ENCODE measurements around the gene NFATC2. TPM values are rescaled to one million over a fixed set of nuclear protein-coding genes. Genes with fewer than 3 reads are reported as not detected.

NFATC2 gene
- total RNA-seq, 2 experiments from 2014 or later = 15.7 to 17.4 TPM

DNA sequence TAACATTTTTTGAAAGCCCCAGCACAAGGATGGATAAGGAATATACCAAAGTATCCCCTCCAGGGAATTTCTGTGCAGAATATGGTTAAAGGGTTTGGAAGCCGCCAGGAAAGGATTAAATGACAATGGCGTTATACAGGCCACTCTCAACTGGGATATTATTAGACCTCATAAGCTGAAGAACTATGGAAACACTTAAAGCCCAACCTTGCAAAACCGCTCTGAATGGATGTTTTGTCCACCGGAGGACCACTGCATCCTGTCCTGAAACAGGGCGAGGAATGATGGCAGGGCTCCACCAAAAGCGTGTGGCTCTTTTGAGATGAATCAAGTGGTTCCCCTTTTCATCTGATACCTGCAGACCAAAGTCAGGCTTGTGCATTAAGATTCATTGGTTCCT, 32.4 kb downstream of the NFATC2 start:
- Mint-ChIP-seq H3K27ac (no peak overlapping the region), H3K27me3 (ENCODE audit: low read depth) (no peaks in the 10 kb centered on the region), H3K9me3 (no peaks in the 10 kb centered on the region), H3K4me1 (ENCODE audit: low read depth) (peaks cover 65% of the 10 kb centered on the region), H3K4me3 (no peak overlapping the region), H3K36me3 (ENCODE audit: low read depth) (peaks cover 54% of the 10 kb centered on the region)
- DNase-seq = no peak
- intact Hi-C loops (cut with micrococcal nuclease) = loop anchor here (5.0 kb wide), 1 partner anchor 38 kb away; no protein-coding TSS in a partner anchor
- CTCF ChIA-PET = interaction anchor here (1.3 kb wide), 1 partner anchor 16 kb away, joined by 3 read pairs; no protein-coding TSS in a partner anchor

DNA sequence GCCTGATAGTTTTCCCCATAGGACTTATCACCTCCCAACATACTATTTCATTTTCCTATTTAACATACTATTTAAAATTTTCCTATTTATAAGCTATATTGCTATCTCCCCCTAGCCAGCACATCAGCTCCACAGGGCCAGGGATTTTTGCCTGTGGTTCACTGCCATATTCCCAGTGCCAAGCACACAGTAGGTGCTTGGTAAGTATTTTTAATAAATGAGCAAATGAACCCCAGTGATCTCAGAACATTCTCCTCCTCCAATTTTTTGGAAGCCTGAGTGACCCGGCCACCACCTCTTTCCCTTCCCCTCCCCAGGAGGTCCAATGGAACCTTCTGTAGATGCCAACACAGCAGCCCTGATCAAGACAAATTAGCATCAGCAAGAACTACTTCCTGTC, 33.3 kb downstream of the NFATC2 start:
- no peak for DNase-seq
- intact Hi-C loops (cut with micrococcal nuclease) = no loop called here
- H3K9me3 Mint-ChIP-seq = no peaks in the 10 kb centered on the region
- H3K4me3 Mint-ChIP-seq = no peak overlapping the region
- no peaks in the 10 kb centered on the region for H3K27me3 Mint-ChIP-seq (ENCODE audit: low read depth)
- peaks cover 51% of the 10 kb centered on the region for H3K36me3 Mint-ChIP-seq (ENCODE audit: low read depth)
- CTCF ChIA-PET = interaction anchor here (0.9 to 1.3 kb wide), 2 partner anchors 15 to 29 kb away, joined by 3 read pairs; no protein-coding TSS in a partner anchor
- H3K4me1 Mint-ChIP-seq (ENCODE audit: low read depth) = peaks cover 62% of the 10 kb centered on the region
- no peak overlapping the region for H3K27ac Mint-ChIP-seq

DNA sequence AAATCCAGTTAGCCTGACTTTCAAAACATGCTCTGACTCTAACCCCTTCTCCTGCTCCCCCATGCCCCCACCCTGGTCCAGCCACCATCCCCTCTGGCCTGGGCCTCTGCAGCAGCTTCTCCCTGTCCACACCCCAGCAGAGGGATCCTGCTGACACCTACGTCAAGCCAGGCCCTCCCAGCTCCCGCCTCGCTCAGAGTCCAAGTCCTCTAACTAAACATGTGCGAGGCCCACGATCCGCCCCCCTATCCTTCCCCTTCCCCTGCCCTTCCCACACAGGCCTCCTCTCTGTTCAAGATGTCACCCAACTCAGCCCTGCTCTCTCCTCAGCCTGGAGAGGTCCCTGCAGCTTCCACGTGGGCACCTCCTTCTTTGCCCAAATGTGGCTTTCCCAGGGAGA, 33.7 kb downstream of the NFATC2 start:
- no peak overlapping the region for H3K27ac Mint-ChIP-seq
- CTCF ChIA-PET = interaction anchor here (0.9 kb wide), 1 partner anchor 28 kb away, joined by 3 read pairs; no protein-coding TSS in a partner anchor

DNA sequence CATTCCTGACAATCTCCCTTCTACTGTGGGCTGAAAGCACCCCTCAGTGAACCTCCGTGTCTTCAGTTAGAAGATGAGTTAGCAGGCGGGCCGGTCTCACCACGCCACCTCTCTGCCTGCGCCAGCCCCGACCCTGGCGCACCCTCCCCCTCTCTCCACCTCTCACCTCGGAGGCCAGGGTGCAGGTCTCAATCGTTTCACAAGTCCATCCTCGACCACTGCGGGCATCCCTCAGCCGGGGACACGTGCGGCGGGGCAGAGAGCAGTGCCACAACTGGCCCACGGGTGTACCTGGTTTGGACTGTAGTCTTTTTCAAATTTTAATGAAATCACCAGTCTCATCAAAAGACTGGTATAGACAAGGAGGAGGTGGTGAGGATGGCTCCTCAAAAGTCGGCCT, 34.4 kb downstream of the NFATC2 start:
- H3K27me3 Mint-ChIP-seq (ENCODE audit: low read depth) = no peaks in the 10 kb centered on the region
- no peak for DNase-seq
- H3K4me3 Mint-ChIP-seq = no peak overlapping the region
- H3K27ac Mint-ChIP-seq = no peak overlapping the region
- no peaks in the 10 kb centered on the region for H3K9me3 Mint-ChIP-seq
- peaks cover 51% of the 10 kb centered on the region for H3K4me1 Mint-ChIP-seq (ENCODE audit: low read depth)
- intact Hi-C loops (cut with micrococcal nuclease) = no loop called here
- CTCF ChIA-PET = no interaction called here
- H3K36me3 Mint-ChIP-seq (ENCODE audit: low read depth) = peaks cover 49% of the 10 kb centered on the region

More for the DNA sequence above, 33.7 kb downstream of the NFATC2 start:
- intact Hi-C loops (cut with micrococcal nuclease) = no loop called here
- Mint-ChIP-seq H3K27me3 (ENCODE audit: low read depth) (no peaks in the 10 kb centered on the region), H3K4me1 (ENCODE audit: low read depth) (peaks cover 58% of the 10 kb centered on the region), H3K36me3 (ENCODE audit: low read depth) (peaks cover 49% of the 10 kb centered on the region), H3K9me3 (no peaks in the 10 kb centered on the region), H3K4me3 (no peak overlapping the region)
- no peak for DNase-seq

DNA sequence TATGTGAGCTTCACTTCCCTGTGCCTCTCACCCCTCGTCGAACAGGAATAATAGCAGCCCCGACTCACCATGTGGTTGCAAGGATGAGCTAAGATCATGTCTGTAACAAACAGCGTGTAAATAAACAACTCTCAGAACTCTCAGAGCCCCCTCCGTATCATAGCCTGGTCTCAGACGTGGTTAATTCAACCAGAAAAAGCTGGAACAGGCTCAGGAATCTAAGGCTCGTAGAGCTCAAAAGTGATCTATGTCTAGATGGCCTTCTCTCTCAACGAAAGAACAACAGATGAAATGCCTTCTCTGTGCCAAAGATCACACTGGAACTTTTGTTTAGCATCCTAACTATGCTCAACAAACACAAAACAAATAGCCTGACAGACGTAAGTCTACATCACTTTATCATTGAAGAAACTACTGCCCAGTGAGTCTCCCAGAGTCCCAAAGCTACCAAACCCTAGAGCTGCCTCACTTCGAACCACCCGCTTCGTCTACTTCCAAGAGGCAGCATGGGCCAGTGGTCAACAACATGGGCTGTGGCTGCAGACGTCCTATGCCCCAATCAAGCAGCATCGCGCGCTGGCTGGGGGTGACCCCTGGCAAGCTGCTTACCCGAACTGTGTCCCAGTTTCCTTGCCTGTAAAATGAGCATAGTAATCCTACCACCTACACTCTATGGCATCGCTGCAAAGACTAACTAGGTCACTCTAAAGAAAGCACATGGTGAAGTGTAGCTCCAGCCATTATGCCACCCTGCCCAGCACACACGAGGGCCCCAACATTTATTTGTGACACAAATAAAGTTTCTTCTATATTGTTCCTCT, 35.1 kb downstream of the NFATC2 start:
- H3K27ac Mint-ChIP-seq = no peak overlapping the region
- no peak overlapping the region for H3K4me3 Mint-ChIP-seq
- peaks cover 45% of the 10 kb centered on the region for H3K4me1 Mint-ChIP-seq (ENCODE audit: low read depth)
- CTCF ChIA-PET = interaction anchor here (0.7 kb wide), 1 partner anchor 88 kb away, joined by 3 read pairs; no protein-coding TSS in a partner anchor
- H3K36me3 Mint-ChIP-seq (ENCODE audit: low read depth) = peaks cover 48% of the 10 kb centered on the region
- intact Hi-C loops (cut with micrococcal nuclease) = no loop called here
- H3K9me3 Mint-ChIP-seq = no peaks in the 10 kb centered on the region
- H3K27me3 Mint-ChIP-seq (ENCODE audit: low read depth) = no peaks in the 10 kb centered on the region
- no peak for DNase-seq

DNA sequence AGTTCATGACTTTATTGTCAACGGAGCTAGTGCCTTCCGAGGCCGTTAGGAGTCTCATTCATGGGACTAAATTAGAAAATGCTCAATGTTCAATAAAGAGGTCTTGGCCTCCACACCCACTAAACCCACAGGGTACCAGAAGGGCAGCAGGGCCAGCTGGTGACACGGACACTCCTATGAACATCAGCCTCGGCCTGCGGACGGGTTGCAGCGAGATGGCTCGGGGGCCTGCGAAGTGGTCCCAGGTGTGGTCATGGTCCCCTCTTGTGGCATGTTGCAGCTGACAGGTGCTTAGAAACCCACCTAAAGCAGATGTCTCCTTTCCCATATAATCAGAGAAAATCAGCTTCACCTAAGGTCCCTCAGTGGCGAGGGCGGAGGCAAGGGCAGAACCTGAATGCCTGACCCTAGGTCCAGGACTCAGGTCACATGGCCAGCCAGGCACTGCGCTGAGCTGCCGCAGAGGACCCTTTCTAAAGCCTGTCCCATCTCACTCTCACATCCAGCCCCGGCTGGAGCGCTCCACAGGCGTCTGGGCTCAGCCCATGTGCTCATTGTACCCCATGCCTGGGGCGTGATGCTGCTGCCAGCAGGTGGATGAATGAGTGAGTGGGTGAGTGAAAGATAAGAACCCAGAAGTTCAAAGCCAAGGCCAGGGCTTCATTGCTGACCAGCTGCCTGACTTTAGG, 35.8 kb downstream of the NFATC2 start:
- no peak overlapping the region for H3K4me3 Mint-ChIP-seq
- CTCF ChIA-PET = interaction anchor here (0.6 to 0.7 kb wide), 3 partner anchors 15 to 90 kb away, joined by 3 read pairs; no protein-coding TSS in a partner anchor
- H3K9me3 Mint-ChIP-seq = no peaks in the 10 kb centered on the region
- peaks cover 41% of the 10 kb centered on the region for H3K4me1 Mint-ChIP-seq (ENCODE audit: low read depth)
- no peak for DNase-seq
- peaks cover 44% of the 10 kb centered on the region for H3K36me3 Mint-ChIP-seq (ENCODE audit: low read depth)
- H3K27me3 Mint-ChIP-seq (ENCODE audit: low read depth) = no peaks in the 10 kb centered on the region
- intact Hi-C loops (cut with micrococcal nuclease) = no loop called here
- no peak overlapping the region for H3K27ac Mint-ChIP-seq

DNA sequence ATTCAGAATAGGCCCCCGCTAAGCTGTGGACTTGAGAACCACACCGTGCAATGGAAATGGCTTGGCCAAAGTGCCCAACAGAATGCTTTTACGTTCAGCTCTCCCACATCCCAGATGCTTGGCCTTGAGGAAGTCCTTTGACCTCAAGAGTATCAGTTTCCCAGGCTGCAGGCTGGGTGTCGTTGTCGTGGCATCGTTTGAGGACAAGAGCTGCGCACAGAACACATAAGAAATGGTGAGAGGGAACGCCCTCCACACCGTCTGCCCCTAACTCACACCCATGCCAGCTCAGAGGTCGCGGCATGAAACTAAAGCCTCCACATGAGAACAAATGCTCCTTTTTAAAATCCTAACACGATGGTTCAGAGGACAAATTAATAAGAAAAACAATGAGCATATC, 37.0 kb downstream of the NFATC2 start:
- Mint-ChIP-seq H3K4me3 (no peak overlapping the region), H3K27me3 (ENCODE audit: low read depth) (no peaks in the 10 kb centered on the region), H3K27ac (no peak overlapping the region), H3K36me3 (ENCODE audit: low read depth) (peaks cover 37% of the 10 kb centered on the region), H3K9me3 (no peaks in the 10 kb centered on the region), H3K4me1 (ENCODE audit: low read depth) (peaks cover 41% of the 10 kb centered on the region)
- CTCF ChIA-PET = no interaction called here
- intact Hi-C loops (cut with micrococcal nuclease) = no loop called here
- DNase-seq = no peak

DNA sequence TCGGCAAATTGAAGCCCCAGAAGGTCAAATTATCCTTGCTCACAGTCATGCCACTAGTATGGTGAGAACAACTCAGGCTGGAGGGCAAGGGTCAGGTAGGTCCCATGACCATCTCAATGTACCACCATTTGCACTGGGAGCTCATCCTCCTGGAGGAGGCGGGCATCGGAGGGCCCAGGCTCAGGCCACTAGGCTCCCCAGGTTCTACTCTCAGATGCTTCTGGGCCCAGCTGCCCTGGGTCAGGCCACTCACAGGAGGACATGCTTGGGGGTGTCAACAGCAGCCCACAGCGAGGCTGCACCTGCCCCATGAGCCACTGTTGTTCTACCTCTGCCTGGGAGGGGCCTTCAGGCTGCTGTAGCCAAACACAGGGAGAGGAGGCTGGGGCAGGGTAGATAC, 39.1 kb downstream of the NFATC2 start:
- Mint-ChIP-seq H3K27me3 (ENCODE audit: low read depth) (no peaks in the 10 kb centered on the region), H3K27ac (no peak overlapping the region), H3K36me3 (ENCODE audit: low read depth) (peaks cover 36% of the 10 kb centered on the region), H3K4me3 (no peak overlapping the region), H3K9me3 (no peaks in the 10 kb centered on the region), H3K4me1 (ENCODE audit: low read depth) (peaks cover 42% of the 10 kb centered on the region)
- CTCF ChIA-PET = interaction anchor here (1.5 kb wide), 1 partner anchor 10 kb away, joined by 6 read pairs; no protein-coding TSS in a partner anchor
- intact Hi-C loops (cut with micrococcal nuclease) = no loop called here
- DNase-seq = no peak

DNA sequence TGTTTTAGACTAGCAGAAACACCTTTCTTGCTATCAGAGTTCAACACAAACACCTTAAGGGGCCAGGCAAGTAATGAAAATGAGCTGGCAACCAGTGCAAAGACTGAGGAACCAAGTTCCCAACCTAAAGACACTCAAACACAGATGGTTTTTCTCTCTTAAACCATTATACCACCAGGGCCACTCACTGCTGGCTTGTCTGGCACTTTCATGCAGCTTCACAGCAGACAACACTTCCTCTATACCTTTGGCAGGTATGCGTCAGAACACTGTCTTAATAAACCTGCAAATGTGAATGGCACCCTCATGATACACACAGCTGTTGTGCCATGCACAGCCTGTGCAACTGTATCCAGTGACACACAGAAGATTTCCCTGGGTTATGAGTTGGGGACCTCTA, 41.6 kb downstream of the NFATC2 start:
- peak; percentile 52 for DNase-seq
- H3K9me3 Mint-ChIP-seq = no peaks in the 10 kb centered on the region
- intact Hi-C loops (cut with micrococcal nuclease) = loop anchor here (1.0 kb wide), 6 partner anchors 11 to 115 kb away; no protein-coding TSS in a partner anchor

DNA sequence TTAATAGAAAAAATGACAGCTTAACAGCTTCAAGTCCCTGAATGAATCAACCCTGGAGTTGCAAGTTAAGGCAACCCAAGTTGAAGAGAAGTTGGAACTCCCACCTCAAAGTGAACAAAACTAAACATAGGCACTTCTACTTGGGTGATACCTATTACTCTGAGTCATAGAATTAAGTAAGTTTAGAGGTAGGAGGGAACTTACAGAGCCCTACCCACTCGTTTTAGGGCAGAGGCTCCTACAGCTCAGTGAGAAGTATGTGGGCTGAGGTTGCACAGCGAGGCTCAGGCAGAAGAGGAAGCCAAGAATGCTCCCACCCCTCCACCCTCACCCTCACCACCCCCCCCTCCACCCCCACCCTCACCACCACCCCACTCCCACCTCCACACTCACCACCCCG, 42.2 kb downstream of the NFATC2 start:
- H3K36me3 Mint-ChIP-seq (ENCODE audit: low read depth) = peaks cover 27% of the 10 kb centered on the region
- DNase-seq = peak; percentile 70
- H3K27me3 Mint-ChIP-seq (ENCODE audit: low read depth) = no peaks in the 10 kb centered on the region
- H3K9me3 Mint-ChIP-seq = no peaks in the 10 kb centered on the region
- intact Hi-C loops (cut with micrococcal nuclease) = loop anchor here (1.0 kb wide), 5 partner anchors 20 to 114 kb away; no protein-coding TSS in a partner anchor
- H3K4me3 Mint-ChIP-seq = no peak overlapping the region
- CTCF ChIA-PET = interaction anchor here (0.7 to 1.9 kb wide), 9 partner anchors 18 to 591 kb away, joined by 3 to 7 read pairs (median 4); partner anchors contain the start of gene NFATC2
- H3K27ac Mint-ChIP-seq = peak overlapping the region; percentile 87
- peaks cover 68% of the 10 kb centered on the region for H3K4me1 Mint-ChIP-seq (ENCODE audit: low read depth)

More for the DNA sequence above, 41.6 kb downstream of the NFATC2 start:
- peaks cover 62% of the 10 kb centered on the region for H3K4me1 Mint-ChIP-seq (ENCODE audit: low read depth)
- H3K4me3 Mint-ChIP-seq = no peak overlapping the region
- H3K27ac Mint-ChIP-seq = peak overlapping the region; percentile 70
- CTCF ChIA-PET = interaction anchor here (0.8 to 1.9 kb wide), 7 partner anchors 11 to 96 kb away, joined by 3 to 7 read pairs (median 4); partner anchors contain the start of gene NFATC2
- peaks cover 27% of the 10 kb centered on the region for H3K36me3 Mint-ChIP-seq (ENCODE audit: low read depth)
- no peaks in the 10 kb centered on the region for H3K27me3 Mint-ChIP-seq (ENCODE audit: low read depth)

DNA sequence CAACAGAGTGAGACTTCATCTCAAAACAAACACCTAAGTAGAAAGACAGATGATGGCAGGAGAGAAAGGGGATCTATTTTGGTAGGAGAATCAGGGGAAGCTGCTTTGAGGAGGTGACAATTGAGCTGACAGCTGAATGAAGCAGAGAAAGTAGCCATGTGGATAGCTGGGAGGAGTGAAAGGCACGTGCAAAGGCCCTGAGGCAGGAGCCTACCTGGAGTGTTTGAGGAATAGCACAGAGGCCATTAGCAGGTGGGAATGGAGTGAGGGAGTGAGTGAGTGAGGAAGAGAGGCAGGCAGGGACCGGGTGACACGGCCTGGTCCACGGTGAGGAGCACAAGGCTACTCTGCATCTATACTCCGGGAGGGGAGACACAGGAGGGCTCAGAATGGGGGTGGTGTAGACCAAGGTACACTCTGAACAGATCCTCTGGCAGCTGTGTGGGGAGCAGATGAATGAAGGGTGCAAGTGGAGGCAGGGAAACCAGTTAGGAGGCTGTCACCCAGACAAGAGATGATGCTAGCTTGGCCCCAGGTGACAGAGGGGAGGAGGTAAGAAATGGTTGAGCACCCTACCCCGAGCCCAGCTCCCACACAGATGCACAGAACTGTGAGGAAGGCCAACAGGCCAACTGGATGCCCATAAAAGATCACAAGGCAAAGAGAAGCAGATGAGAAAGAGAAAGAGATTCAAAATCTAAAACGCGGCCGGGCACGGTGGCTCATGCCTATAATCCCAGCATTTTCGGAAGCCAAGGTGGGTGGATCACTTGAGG, 43.6 kb downstream of the NFATC2 start:
- H3K36me3 Mint-ChIP-seq (ENCODE audit: low read depth) = peaks cover 22% of the 10 kb centered on the region

More for the DNA sequence above, 43.6 kb downstream of the NFATC2 start:
- no peak overlapping the region for H3K4me3 Mint-ChIP-seq
- H3K27ac Mint-ChIP-seq = peak overlapping the region; percentile 87
- H3K27me3 Mint-ChIP-seq (ENCODE audit: low read depth) = no peaks in the 10 kb centered on the region
- intact Hi-C loops (cut with micrococcal nuclease) = no loop called here
- DNase-seq = no peak
- H3K9me3 Mint-ChIP-seq = no peaks in the 10 kb centered on the region
- CTCF ChIA-PET = interaction anchor here (1.1 kb wide), 1 partner anchor 21 kb away, joined by 4 read pairs; no protein-coding TSS in a partner anchor
- H3K4me1 Mint-ChIP-seq (ENCODE audit: low read depth) = peaks cover 76% of the 10 kb centered on the region
